Hindlimb muscle (tissue), 1 donor: ENCODE results near the gene EXOC4. TPM values are rescaled to one million over a fixed set of nuclear protein-coding genes. Genes with fewer than 3 reads are reported as not detected.
"Not testable (repeated sequence)": the region's sequence is repeated elsewhere in the genome, so short reads cannot be mapped to it uniquely, and the experiment has no call there.

Experiments
- DNase-seq: peaks from one replicate; pipeline ENCODE4 v3.0.0-alpha.2; 2013
- polyA plus RNA-seq: library from polyadenylated mRNA; unstranded; fragments of 120-200 nt; gene quantifications from one replicate; pipeline ENCODE4 v1.2.1, GENCODE V29; 2013; ENCODE audit not compliant: insufficient read length

Gene EXOC4
- polyA plus RNA-seq, 1 donor, result 47.9 TPM

DNA sequence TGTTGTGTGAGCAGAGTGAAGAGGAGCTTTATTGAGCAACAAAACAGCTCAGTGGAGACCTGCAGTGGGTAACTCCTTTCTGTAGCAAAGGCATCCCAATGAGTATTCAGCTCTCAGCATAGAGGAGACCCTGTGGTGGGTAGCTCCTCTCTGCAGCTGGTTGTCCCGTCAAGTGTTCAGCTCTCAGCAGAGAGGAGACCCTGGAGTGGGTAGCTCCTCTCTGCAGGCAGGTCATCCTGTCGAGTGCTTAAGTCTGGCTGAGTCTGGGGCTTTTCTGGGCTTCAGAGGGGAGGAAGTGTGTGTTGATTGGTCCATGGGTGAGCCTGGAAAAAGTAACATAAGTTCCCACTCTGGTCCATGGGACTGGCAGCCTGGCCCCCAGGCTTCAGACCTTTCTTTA, 702.3 kb downstream of the EXOC4 start:
- no peak for DNase-seq

DNA sequence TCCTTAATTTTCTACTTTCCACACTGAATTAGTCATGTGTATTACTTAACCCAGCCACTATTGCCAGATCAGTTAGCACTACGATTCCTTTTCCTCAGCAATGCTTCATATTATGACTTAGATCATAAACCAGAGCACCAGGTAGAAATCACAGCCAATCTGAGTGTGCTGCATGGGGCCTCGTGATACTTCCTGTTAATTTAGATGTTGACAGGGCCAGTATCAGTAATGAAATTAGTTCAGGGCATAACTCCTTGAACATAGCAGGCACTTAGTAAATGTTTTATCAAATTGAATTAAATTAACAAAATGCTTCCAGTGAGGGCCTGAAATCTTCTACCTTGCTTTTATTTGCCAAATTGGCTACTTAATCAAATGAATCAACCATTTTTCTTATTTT, 705.0 kb downstream of the EXOC4 start:
- no peak for DNase-seq

DNA sequence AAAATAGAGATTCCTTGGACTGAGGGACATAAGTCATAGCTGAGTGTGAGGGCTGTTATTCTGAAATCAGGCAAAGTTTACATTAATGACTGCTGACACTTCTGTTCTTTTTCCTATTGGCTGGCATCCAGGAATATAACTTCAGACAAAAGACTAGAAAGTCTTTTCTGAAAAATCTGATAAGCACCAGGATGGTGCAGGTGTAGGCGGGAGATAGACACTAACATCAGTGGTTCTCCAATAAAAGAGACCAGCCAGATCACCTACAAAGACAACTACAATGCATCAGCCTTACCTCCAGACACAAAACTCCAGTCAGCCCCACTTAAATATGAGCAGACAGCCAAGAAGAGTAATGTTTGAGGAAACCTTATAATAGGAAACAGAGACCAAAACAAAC, 705.9 kb downstream of the EXOC4 start:
- no peak for DNase-seq

GRCh38 chr7:133959505-133959904, 706.6 kb downstream of the EXOC4 start:
- DNase-seq, result no peak

GRCh38 chr7:133961724-133962123, 708.8 kb downstream of the EXOC4 start:
- DNase-seq, result no peak

GRCh38 chr7:133962646-133963045, 709.8 kb downstream of the EXOC4 start:
- DNase-seq, result no peak

GRCh38 chr7:133963629-133964028, 710.8 kb downstream of the EXOC4 start:
- DNase-seq, result no peak

GRCh38 chr7:133971625-133972024, 718.7 kb downstream of the EXOC4 start:
- DNase-seq, result no peak

DNA sequence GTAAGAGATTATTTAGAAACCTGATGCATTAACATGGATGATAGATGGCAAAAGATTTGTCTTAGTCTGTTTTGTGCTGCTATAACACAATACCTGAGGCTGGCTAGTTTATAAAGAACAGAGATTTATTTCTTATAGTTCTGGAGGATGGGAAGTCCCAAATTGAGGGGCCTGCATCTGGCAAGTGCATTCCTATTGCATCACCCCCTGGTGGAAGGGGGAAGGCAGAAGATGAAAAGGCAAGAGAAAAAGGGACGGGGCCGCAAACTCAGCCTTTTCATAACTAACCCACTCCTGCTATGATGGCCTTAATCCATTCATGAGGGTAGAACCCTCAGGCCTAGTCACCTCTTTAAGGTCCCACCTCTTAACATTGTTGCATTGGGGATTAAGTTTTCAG, 720.8 kb downstream of the EXOC4 start:
- no peak for DNase-seq

- no peak for DNase-seq
Measured at GRCh38 chr7:133975130-133975529, 722.3 kb downstream of the EXOC4 start.

DNA sequence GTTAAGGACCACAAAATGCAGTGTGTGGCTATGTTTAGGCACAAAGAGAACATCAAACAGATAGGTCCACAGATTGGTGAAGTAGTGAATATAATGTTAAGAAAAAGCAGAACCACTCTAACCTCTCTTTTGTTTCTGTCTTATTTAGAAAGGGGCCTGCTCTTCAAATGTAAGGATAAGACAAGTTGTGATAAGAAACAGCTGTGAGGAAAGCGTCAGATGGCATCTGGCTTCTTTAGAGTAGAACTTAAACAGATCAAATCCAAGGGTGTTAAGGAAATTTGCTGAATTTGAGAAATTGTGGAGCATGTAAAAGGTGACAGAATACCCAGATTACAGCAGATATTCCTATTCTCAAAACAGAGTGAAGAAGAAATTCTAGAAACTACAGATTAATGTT, 723.3 kb downstream of the EXOC4 start:
- DNase-seq, result no peak

GRCh38 chr7:133977409-133978274, 724.8 kb downstream of the EXOC4 start:
- DNase-seq, result no peak

DNA sequence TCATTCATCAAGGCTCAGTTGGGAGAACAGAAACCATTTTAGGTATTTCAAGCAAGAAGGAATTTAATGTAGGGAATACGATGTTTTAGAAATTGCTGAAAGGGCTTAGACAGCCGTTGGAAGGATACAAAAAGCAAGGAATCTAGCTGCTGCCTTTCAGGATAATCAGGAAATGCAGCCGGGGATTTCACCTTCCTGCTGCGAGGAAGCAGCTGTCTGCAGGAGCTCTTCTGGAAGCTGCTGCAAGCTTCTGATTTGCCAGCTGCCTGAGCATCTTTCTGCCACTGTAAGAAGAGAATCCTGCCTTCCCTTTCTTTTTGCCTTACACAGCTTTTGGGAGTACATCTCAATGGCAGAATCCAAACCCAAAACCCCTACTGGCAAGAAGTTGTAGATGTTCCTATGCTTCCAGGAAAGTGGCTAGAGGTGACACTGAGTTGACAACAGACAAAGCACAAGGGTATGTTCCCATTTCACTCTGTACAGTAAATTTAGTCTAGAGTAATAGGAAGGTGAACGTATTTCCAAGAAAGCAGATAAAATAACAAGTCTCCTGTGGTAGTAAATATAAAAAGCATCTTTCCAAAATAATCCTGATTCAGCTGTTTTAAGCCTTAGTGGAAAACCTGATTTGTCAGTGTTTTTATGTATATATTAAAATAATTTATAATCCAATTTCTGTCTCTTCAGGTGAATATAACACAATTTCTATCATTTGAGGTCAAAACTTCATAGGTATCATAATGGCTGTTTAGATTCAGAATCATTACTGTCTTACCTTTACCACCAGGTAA, 725.8 kb downstream of the EXOC4 start:
- DNase-seq, result no peak

DNA sequence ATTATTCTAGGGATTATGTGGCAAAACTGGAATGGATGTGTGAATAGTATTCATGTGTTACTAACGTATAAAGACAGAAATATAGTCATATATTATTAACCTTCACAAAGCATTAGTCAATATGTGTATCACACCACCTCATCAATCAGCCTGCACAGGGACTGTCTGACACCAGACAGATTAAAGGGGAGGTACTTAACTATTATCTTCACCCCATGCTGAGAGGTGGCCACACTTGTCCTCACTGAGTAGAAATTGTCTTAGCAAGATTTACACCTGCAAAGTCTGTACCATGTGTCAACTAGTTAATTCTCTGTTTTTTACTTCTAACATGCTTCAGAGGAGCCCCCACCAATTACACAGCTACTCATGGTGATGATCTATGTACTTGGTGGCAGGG, 727.9 kb downstream of the EXOC4 start:
- DNase-seq, result no peak

- DNase-seq, result peak; percentile 11
Measured at GRCh38 chr7:133983685-133984419, 731.0 kb downstream of the EXOC4 start.

DNA sequence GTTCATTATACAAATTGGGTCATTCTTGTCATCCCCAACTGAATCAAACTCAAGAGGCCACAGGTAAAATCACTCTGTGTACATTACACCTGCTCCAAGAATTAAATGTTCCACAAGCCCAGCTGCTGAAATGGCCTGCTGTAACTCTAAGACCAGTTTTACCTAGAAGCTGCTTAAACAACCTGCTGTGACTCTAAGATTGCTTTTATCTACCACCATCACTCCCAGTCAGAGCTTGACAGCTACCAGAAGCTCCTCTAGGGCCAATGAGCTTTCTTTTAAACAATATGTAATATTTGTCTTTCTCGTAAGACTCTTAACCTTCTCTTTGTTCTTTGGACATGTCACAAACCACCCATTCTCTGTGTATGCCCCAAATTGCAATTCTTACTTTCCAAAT, 732.4 kb downstream of the EXOC4 start:
- no peak for DNase-seq

DNA sequence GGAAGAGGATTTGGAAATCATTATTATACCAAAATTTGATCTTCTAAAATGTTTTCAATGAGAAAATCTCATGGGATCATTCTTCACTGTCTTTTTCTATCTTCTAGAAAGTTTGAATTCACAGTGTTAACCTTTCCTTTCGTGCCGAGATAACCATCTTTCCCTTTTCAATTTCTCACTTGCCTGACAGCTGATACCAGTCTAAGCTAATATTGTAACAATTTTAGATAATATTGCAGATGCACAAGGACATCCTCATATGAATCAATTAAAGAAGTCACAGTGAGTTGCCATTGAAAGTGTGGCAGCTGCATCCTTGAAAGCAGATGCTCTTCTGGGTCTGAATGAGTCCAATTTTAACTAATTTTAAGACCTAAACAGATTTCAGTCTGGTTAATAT, 734.7 kb downstream of the EXOC4 start:
- no peak for DNase-seq

DNA sequence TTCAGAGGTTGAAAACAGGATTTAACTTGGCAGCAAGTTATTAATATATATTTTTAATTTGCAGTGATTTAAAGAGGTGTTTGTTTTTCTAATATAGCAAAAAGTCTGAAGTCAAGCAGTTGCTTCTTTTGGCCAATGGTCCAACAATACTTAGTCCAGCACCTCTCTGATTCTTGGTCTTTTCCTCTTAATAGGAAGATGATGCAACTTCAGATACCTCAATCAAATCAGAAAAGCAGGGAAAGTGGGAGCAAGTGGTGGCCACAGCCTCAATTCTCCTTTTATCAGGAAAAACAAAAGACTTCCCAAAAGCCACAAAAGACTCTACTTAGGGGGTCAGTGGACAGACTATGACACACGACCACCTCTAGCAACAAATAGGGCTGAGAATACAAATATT, 740.7 kb downstream of the EXOC4 start:
- DNase-seq, result no peak

DNA sequence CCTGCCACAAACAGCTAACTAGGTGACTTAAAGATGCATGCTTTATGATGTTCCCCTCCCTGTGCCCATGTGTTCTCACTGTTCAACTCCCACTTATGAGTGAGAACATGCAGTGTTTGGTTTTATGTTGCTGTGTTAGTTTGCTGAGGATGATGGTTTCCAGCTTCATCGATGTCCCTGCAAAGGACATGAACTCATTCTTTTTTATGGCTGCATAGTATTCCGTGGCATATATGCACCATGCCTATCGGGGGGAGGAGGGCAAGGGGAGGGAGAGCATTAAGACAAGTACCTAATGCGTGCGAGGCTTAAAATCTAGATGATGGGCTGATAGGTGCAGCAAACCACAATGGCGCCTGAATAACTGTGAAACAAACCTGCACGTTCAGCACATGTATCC, 741.2 kb downstream of the EXOC4 start:
- not testable (repeated sequence) for DNase-seq

DNA sequence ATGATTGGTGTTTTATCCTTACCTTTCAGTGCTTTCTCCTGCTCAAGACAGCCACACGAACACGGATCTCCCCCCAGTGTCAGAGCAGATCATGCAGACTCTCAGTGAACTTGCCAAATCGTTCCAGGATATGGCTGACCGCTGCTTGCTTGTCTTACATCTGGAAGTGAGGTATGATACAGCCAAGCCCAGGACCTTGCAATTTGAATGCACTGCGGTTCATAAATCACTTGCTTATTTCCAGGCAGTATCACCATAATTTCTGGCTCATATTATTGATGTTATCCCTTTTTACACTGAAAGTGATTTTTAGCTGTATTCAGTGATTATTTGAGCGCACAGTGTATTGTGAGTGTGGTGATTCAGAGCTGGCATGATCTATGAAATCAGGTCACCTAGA, 744.6 kb downstream of the EXOC4 start:
- DNase-seq, result no peak

- no peak for DNase-seq
Measured at GRCh38 chr7:133999178-133999577, 746.3 kb downstream of the EXOC4 start.

DNA sequence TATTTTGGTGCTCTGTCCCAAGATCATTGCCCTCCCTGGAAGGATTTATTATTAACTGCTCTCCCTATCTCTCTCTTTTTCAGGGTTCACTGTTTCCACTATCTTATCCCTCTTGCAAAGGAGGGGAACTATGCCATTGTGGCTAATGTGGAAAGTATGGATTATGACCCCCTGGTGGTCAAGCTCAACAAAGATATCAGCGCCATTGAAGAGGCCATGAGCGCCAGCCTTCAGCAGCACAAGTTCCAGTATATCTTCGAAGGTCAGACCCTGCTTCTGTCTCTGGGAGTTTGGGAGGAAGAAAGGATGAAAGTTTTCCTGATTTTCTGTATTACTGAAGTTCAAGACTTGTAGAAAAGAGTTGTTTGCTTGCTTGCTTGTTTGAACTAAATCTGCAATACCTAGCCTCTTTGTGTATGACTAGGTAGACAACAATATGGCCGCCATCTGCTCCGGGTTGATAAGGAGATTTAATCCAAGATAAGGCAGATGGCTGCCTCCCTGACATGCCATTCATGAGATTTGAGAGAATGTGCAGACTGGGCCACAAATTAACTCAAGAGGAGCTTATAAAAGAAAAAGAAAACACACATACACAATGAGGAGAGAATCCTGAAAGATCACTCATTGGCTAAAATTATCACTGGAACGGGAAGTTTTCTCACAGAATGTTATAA, 752.1 kb downstream of the EXOC4 start:
- no peak for DNase-seq
